Stimulated activated CD4-positive, alpha-beta T cell treated with anti-CD3 and anti-CD28 coated beads, Interleukin-15, amount 100 ng/mL, for 1 hour (primary cell): ENCODE measurements around the gene TXNDC17.
"Not testable (repeated sequence)": the region's sequence is repeated elsewhere in the genome, so short reads cannot be mapped to it uniquely, and the experiment has no call there.

ENCODE experiments used
- DNase-seq, 2 donors: peaks; one replicate each; pipeline ENCODE4 v3.0.0-alpha.2; 2020; ENCODE audit warnings: low read depth in 1 of 2, low spot score in 1 of 2

TXNDC17 gene

DNA sequence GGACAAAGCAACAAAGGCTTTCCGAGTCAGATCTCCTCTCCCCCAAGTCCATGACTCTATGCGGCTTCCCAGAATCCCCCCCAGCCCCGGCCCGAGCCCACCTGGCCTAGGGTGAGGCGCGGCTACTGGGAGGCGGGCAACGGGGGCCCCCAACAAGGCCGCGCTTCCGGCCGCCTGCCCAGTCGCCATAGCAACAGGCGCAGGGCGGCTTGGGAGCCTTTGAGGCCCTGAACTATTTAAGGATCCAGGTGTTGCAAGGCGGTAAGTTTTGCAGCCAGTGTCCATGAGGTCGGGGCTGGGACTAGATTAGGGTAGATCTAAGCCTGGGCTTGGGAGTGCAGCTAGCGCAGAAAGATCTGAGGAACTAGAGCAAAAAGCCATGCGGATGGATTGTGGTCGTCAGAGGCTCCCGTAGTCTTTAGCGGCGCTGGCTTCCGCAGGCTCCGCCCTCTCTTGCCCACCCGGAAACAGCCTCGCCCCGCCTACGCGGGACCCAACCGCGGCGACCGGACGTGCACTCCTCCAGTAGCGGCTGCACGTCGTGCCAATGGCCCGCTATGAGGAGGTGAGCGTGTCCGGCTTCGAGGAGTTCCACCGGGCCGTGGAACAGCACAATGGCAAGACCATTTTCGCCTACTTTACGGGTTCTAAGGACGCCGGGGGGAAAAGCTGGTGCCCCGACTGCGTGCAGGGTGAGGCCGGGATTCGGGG lies at the start of gene TXNDC17, which contains the start of gene KIAA0753:
TXNDC17 (plus strand) TSS at position 525 of the 711 bp plus-strand sequence; CDS start at position 548, 23 bp downstream.
KIAA0753 (minus strand) TSS at position 176 of the 711 bp plus-strand sequence. CDS start 5,608 bp downstream, outside the sequence.
- DNase-seq = peak; percentile 78 to 84

DNA sequence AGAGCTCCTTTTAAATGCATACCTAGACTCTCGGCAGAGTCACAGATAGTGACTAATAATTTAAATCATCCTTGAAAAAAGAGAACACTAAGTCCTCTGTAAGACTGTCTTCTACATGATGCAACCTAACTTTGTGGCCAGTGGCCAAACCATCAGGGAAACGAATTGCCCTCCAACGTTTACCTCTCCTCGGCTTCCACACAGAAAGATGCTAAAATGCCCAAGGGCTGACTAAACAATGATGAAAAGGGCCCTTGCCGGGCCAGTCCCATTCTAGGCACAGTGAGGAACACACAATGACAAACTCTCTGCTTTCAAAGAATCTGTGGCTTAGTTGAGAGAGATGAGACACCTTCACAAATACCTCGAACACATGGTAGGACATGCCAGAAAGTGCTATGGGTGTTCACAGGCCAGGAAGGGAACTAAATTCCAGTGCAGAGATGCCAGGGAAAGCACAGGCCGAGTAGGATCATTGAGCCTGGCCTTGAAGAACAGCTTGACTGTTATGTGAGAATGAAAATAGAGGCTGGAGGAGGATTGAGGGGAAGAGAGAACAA lies 49.2 kb upstream of the TXNDC17 start:
- no peak for DNase-seq

DNA sequence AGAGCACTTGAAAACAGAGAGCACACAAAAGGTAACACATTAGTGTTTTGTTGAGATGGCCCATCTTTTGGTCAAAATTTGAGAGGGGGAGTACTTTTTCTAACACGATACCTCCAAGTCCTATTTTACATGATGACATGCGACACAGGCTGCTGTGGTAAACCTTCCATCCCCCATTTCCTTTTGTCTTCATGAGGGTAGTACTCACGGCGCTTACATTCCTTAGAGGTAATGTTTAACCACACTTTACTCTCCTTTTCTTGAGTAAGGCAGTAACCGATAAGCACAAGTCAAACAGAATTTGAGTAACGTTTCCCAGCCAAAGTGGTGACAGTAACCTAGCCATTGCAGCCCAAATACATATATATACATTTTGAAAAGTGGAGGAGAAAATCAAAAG lies 48.7 kb upstream of the TXNDC17 start:
- no peak for DNase-seq

DNA sequence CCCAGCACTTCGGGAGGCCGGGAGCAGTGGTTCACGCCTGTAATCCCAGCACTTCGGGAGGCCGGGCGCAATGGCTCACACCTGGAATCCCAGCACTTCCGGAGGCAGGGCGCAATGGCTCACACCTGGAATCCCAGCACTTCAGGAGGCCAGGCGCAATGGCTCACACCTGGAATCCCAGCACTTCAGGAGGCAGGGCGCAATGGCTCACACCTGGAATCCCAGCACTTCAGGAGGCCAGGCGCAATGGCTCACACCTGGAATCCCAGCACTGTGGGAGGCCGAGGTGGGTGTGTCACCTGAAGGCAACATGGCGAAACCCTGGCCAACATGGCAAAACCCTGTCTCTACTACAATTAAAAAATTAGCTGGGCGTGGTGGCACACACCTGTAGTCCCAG lies 47.5 kb upstream of the TXNDC17 start:
- DNase-seq = not testable (repeated sequence)

DNA sequence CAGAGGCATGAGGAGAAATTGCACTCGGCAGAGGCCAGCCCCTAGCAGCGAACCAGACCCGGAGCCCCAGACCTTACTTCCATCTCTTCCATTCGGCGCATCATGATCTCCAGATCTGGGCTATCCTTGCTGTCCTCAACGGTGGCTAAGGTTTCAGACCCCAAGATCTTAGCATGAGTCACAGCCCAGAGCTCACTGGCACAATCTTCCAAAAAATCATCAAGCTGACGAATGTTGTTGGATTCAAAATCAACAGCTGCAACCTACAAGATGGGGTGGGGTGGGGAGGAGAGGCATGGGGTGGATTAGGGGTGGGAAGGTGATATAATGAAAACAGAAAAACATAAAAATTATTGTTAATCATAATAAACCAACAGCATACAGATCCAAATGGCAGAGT lies 44.8 kb upstream of the TXNDC17 start:
- no peak for DNase-seq

DNA sequence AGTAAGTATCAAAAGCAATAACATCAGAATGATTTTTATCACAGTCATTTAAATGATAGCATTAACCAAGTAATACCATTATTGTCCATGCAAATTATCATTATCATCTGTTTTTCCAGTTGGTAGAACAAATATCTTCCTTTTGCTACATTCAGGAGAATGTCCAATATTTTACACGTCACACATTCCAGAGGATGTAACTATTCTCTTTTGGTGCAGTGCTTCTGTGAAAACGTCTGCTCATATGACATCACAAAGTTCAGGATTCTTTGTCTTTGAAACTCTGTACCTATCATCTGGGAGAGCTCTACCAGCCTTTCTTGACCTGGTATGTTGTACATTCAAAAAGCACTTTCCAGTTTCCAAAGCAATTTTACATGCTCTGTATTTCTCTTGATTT lies 44.3 kb upstream of the TXNDC17 start:
- DNase-seq = no peak

DNA sequence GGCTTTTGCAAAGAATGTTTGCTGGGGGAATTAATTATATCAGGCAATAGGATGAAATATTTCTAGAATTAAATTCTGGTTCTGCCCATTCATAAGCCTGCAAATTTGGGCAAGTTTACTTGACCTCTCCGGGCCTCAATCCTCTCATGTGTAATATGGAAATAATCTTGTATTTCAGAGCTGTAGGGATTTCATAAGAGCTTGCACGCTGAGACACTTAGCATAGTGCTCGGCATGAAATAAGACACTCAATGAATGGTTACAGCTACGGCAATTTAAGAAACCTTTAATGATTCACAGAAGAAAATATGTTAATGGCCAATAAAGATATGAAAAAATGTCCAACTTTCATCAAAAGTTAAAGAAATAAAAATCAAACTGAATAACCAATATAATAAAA lies 43.9 kb upstream of the TXNDC17 start:
- no peak for DNase-seq

DNA sequence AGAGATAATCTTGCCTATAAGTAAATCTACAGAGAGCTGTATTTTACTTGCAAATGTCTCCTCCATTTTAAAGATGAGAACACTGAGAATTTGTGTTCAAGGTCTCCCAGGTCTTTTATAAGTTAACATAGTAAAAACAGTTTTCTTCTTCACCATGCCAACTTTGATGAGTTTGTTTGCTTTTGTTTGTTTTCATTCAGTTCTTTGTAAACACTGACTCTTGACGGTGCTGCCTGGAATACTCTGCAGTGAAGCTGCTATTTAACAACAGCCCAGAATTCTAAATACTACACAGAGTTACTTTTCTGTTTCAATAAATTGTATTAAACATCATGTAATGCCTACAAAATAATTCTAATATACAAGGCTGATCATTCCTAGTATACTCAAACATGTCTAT lies 43.1 kb upstream of the TXNDC17 start:
- no peak for DNase-seq

DNA sequence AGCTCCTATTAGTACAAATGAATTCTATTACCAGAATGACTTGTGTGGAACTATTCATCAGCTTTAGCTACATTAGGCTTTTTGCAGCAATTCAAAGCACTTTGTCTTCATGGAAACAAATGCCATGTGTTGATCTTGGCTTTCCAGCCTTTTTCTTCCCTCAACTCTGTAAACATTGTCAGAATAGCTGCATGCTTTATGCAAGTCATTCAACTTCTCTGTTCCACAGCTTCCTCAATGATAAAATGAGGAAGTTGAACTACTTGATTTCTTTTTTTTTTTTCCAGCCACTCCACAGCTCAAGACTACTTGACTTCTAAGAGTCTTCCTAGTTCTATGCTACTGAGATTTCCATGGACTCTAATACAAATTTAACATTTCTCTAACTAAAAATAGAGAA lies 41.5 kb upstream of the TXNDC17 start:
- DNase-seq = no peak

DNA sequence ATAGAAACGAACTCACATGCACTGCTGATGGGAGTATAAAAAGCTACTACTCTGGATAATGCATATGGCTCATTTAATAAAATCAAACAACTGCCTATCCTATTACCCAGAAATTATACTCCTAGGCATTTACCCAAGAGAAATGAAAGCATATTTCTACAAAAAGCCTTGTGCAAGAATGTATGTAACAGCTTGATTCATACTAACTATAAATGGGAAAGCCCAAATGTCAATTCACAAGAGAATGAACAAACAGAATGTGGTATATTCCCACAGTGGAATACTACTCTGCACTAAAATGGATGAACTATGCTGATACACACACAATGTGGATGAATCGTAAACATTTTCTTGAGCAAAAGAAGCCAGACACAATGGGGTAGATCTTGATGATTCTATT lies 38.7 kb upstream of the TXNDC17 start:
- no peak for DNase-seq

DNA sequence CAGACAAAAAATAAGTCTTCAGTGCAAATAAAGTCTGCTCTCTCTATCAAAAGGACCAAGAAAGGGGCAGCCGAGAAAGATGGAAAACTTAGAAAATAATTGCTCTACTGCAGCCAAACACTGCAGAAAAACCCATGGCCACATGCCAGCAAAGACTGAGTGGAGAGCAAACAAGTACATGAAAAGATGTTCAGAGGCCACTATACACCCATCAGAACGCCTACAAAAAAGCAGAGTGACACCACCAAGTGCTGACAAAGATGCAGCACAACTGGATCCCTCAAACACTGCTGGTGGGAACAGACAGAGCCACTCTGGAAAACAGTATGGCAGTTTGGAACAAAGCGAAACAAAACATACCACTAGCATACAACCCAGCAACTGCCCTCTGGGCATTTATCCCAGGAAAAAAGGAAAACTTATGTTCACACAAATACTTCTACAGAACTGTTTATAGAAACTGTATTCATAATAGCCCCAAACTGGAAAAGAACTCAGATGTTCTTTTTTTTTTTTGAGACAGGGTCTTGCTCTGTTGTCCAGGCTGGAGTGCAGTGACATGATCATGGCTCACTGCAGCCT lies 37.0 kb upstream of the TXNDC17 start:
- no peak for DNase-seq

DNA sequence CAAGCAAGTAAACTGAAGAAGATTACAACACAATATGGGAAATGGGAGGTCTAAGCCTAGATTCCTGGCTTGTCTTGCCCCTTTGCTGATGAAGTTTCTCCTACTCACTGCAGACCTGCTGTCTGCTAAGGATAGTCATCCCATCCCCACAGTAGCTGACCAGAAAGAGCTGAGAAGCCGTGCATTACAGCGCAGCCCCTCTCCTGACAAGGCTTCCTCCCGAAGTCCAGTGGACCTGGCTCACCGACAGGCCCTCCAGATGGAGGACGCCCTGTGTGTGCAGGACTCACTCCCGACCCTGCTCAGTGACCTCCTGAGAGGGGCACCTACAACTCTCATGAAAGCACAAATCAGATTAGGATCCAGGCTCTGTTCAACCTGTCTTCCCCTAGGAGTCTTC lies 35.7 kb upstream of the TXNDC17 start:
- no peak for DNase-seq

DNA sequence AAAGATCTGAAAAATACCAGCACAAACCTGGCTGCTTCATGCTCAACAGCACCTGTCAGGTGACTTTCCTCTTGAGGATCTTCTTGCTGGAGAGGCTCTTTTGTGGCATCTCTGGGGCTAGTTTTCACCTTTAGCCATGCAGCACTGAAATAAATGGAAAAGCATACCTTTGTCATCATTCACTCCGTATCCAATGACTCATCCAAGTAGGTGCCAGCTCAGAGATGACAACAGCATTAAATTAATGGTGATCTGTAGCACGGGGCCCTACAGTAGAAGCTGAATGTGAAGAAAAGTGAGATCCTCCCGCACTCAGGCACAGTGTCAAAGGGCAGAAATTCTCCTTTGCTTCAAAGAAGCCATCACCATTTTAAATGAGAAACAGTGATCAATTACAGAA lies 32.5 kb upstream of the TXNDC17 start:
- DNase-seq = no peak

DNA sequence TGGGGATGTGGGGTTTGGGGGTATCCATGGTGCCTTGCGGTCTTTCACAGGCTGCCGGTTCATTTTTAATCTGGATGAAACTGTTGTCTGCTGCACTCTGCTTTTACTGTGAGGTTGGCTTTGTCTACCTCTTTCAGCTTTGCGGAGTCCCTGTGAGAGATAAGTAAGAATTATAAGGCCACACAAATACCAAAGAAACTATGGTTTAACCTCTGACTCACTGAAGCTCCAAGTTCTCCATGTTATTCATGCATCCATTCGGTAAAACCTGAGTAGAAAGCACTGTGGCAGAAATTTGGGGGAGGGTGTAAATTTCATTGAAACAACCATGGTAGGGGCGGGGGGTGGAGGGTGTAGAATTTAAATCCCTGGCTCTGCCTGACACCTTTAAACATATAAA lies 30.8 kb upstream of the TXNDC17 start:
- DNase-seq = no peak

DNA sequence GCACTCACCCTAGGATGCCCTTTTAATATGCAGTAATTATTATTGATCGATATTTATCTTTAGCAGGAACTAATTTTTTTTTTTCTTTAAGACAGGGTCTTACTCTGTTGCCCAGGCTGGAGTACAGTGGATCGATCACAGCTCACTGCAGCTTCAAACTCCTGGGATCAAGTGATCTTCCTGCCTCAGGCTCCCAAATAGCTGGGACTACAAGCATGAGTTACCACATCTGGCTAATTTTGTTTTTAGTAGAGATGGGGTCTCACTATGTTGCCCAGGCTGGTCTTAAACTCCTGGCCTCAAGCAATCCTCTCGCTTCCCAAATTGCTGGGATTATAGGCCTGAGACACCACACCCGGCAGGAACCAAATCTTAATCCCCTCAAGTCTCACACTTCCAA lies 29.6 kb upstream of the TXNDC17 start:
- no peak for DNase-seq

DNA sequence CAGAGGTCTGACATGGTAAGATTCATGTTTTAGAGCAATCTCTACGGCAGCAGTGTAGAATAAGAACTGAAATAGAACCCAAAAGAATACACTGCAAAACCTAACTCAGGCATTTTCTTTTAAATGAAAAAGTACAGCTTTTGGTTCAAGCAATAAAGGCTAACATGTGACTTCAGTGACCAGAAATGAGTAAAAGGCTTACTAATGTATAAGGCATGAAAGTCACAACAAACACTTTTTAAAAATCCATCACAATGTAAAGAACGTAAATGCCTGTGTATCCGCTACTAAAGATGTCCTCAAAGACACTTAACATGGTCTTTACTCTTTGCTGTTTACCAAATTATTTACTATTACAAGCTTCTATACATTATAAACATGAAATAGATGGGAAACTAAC lies 16.9 kb upstream of the TXNDC17 start:
- no peak for DNase-seq

DNA sequence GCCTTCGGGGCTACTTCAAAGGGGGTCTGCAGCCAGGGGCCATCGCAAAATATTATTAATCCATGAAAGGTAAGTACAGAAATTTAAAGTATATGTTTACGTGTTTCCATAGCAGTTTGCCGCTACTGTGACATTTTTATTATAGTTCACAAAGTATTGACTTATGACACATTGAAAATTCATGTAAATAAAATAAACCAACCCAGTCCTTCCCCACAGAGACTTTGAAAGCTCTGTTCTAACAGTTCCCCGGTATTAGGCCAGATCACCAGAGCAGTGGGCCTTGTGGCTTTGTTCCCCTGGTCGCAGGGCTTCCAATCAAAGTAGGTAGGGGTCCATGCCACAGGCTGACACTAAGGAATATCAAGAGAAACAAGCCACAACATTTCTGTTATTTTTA lies 14.2 kb upstream of the TXNDC17 start:
- DNase-seq = no peak

DNA sequence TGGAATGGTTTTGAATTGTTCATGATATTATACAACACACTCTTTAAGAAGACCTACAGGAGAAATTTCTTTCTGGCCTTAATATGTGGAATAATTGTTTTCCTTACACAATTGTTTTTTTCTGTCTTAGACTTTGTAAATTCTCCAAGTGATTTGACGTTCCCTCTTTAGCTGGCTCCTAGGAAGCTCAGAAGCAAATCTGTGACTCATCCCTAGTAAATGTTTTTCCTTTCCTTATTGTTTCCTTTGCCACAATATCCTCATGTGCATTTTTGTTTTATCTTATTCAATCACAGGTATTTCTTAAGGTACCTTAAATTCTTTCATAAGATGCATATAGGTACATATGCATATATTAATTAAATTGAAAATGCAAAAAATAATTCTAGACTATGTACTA lies 13.8 kb upstream of the TXNDC17 start:
- no peak for DNase-seq

DNA sequence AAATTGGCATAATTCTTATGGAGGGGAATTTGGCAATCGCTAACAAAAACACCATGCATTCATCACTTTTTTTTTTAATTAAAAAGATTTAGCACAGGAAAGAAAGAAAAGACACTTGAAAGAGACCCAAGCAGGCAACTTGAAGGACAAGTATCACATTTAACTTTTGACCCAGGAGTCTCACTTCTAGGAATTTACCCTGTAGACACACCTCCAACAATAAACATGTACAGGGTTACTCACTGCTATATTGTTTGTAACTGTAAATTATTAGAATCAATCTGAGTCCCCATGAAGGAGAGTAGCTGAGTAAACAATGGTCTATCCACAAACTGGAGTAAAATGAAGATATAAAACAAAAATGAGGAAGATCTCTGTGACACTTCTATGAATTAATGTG lies 10.5 kb upstream of the TXNDC17 start:
- no peak for DNase-seq

DNA sequence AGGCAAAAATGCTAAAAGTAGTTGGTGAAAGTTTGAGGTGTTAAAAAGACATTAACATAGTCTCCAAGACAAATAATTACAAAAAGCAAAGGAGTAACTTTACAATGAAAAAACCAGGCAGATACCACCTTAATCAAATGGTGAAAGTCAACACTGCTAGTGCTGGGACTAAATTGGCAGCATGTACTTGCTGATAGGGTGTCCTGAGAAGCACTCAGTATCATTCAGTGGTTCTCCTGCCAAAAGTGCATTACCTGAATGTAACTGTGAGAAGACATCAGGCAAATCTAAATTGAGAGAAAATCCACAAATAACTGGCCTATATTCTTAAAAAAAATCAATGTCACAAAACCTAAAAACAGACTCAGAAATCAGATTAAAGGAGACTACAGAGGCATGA lies 8.3 kb upstream of the TXNDC17 start:
- DNase-seq = no peak

DNA sequence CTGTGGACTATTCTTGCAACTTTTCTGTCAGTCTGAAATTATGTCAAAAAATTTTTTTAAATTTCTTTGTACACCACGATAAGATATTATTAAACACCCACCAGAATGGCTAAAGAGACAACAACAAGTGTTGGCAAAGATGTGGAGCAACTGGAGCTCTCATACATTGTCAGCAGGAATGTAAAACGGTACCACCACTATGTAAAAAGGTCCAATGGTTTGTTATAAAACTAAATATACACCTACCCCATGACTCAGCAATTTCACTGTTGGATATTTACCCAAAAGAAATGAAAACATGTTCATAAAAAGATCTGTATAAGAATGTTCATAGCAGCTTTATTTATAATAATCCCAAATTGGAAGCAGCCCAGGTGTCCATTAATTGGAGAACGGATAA lies 7.6 kb upstream of the TXNDC17 start:
- no peak for DNase-seq

DNA sequence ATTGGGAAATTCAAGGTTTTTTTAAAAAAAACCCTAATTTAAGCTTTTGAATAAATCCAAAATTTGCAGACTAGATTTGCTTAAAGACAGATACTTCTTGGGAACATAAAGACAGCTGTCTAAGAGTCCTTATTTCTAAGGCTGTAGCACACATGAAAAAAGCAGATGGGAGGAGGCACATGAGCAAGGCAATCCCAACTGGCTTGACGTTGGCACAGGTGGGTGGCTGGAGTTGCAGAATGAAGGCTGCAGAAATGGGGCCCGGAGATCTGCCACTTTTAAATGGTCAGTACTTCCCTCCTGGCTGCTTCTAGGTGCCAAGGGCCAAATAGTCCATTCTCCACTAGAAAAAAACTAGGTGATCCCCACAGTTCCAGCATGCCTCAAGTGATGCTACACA lies 4.8 kb upstream of the TXNDC17 start:
- no peak for DNase-seq
